Posterior vena cava (tissue), 2 donors: ENCODE data around the gene OR4D2. TPM values are rescaled to one million over a fixed set of nuclear protein-coding genes. Genes with fewer than 3 reads are reported as not detected.

ENCODE experiments used
- DNase-seq: peaks from one replicate; pipeline ENCODE4 v3.0.0-alpha.2; 2020; ENCODE audit warnings: low spot score
- intact Hi-C, 2 donors: fragments of 100-400 bp; cut with DNase I; formaldehyde crosslinking; loops; one replicate each; pipeline versions ENCODE4 v1.14.1 to v1.14.2; 2022 to 2023
- total RNA-seq, 2 donors: library from RNA; stranded (reverse); fragmentation: NEBNext Ultra II Directional; extraction: Animal tissue kit (Norgen Biotek cat#: 25700); gene quantifications; one replicate each; pipeline ENCODE4 v1.2.1, GENCODE V29; 2021
- donor health status: DM: yes; HTN: yes; CAD: no.
- donor health status: DM: yes; HTN: yes; CAD: no.

The OR4D2 gene
- total RNA-seq, 2 donors from 2014 or later, result not detected

DNA sequence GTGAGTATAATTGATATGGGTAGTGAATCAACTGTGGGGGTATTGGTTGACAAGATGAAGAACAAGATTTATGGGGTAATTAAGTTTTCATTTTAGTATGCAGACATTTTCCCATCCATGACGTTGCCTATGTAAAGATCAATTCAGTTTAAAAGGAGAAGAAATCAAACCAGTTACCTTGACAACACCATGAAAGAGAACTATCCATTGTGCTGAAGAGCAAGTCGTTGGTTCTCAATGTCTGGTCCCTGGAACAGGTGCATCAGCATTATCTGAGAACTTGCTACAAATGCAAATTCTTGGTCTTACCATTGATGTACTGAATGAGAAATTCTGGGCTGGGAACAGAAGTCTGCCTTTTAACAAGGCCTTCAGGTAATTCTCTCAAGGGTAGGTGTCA lies 801 bp upstream of the OR4D2 start:
- intact Hi-C loops, result no loop called here

GRCh38 chr17:58170622-58171021 lies 3.8 kb downstream of the OR4D2 start:
- DNase-seq, result no peak

More for the DNA sequence above, 801 bp upstream of the OR4D2 start:
- DNase-seq, result no peak

DNA sequence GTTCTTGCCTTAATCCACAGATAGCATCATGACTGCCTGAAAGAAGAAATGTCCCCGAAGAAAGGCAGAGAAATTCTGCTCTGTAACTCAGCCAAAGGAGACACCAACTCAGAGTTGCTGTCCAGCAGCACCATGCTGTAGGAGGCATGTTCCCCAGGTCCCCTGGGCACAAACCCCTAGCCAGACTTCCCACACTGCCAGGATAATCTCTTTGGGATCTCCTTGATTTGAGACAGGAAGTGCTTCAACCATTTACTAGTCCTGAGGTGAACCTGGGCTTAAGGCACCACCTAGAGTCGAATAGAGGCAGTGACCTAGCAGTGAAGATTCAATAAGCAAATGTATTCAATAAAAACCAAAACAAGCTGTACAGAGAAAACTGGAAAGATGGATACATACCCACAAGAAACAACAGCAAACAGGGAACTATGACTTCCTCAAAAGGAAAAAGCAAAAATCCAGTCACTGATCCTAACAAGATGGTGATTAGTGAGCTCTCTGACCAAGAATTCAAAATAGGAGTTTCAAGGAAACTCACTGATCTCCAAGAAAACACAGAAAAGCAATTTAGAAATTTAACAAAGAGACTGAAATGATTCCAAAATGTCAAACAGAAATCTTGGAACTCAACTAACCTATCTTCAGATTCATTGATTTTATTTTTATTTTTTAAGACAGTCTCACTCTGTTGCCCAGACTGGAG lies 5.7 kb downstream of the OR4D2 start:
- no peak for DNase-seq
- intact Hi-C loops, result no loop called here

More at GRCh38 chr17:58170622-58171021, 3.8 kb downstream of the OR4D2 start:
- intact Hi-C loops, result no loop called here

- DNase-seq, result no peak
- intact Hi-C loops, result no loop called here
Measured at GRCh38 chr17:58174871-58175270, 8.1 kb downstream of the OR4D2 start.

DNA sequence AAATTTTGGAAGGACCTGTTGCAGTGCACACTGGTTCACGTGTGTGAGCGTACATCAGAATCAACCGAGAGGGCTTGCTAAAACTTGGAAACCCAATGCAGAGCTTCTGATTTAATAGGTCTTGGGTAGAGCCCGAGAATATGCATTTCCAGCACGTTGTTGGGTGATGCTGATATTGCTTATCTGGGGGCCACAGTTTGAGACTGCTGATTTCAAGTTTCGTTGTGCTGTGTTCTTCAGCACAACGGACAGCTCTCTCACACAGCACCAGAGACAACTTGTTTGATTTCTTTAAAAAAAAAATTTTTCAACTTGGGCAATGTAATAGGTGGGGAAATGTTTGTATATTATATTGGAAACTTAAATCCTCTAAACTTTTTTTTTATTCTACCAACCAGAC lies 9.4 kb downstream of the OR4D2 start:
- no peak for DNase-seq
- intact Hi-C loops, result no loop called here

GRCh38 chr17:58181796-58182195 lies 15.0 kb downstream of the OR4D2 start:
- intact Hi-C loops, result no loop called here
- DNase-seq, result no peak

DNA sequence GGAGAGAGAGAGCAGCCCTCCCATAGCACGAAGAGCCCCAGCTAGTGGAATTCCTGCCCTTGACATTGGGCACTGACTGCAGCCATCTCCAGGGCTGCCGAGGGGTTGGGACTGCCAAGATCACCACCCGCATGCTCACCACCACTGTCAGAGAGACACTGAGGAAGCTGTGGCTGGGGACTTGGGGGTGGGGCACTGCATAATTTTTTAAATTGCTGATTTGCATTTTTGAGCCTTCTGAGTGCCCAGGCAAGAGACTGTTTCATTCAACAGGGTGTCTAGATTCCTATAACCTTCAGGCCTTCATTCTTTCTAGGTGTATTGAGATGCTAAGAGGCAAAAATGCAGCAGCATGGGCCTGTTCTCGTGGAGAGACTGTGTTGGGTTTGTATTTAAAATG lies 16.7 kb downstream of the OR4D2 start:
- intact Hi-C loops, result no loop called here
- DNase-seq, result no peak

DNA sequence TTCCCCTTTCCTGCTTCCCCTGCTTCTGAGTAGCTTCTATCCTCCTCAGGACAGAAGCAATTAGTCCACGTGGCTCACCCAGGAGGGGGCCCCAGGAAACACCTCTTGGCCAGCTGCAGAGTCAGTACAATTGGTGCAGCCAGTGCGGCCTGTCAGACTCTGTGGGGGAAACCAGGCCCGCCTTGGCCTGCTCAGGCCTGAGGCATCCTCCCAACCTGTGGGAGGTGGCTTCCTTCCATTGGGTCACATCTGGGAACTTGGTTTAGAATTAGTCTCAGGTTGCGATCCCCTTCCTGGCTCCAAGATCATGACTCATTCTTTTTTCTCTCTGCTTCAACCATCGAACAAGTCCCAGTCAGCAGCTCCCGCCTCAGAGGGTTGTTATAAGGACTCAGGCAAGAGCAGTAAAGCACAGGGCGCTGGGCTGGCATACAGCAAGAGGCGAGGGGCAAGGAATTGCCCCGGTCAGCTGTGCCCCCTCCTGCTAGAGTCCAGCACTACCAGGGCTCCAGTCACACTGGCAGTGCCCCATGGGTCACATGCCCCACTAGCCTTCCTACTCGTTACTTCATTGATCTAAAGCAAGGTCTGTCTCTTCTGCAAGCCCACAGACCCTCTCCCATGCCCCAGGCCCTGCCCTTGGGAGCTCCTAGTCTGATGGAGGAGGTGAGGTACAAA lies 17.7 kb downstream of the OR4D2 start:
- intact Hi-C loops, result no loop called here
- DNase-seq, result no peak

- no peak for DNase-seq
- intact Hi-C loops, result no loop called here
Measured at GRCh38 chr17:58184986-58185761, 18.4 kb downstream of the OR4D2 start.

DNA sequence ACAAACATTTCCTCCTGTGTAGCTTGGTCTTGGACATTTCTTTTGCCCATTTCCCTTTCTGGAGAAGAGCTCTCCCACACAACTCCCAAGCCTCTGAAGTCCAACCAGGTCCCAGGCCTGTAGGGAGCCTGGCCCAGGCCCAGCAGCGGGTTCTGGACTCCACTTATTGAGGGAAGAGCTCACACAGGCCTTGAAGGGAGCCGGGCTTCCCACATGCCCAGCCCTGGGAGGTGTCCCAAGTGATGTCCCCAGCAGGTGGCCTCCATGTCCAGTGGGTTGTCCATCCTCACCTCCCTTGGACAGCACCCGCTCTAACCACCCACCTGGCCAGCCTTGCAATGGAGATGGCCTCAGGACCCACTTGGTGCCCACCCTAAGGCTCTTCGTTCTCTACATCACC lies 19.8 kb downstream of the OR4D2 start:
- no peak for DNase-seq
- intact Hi-C loops, result no loop called here

- intact Hi-C loops, result no loop called here
- no peak for DNase-seq
Measured at GRCh38 chr17:58187063-58187462, 20.3 kb downstream of the OR4D2 start.

GRCh38 chr17:58187675-58188074 lies 20.9 kb downstream of the OR4D2 start:
- intact Hi-C loops, result no loop called here
- DNase-seq, result no peak

DNA sequence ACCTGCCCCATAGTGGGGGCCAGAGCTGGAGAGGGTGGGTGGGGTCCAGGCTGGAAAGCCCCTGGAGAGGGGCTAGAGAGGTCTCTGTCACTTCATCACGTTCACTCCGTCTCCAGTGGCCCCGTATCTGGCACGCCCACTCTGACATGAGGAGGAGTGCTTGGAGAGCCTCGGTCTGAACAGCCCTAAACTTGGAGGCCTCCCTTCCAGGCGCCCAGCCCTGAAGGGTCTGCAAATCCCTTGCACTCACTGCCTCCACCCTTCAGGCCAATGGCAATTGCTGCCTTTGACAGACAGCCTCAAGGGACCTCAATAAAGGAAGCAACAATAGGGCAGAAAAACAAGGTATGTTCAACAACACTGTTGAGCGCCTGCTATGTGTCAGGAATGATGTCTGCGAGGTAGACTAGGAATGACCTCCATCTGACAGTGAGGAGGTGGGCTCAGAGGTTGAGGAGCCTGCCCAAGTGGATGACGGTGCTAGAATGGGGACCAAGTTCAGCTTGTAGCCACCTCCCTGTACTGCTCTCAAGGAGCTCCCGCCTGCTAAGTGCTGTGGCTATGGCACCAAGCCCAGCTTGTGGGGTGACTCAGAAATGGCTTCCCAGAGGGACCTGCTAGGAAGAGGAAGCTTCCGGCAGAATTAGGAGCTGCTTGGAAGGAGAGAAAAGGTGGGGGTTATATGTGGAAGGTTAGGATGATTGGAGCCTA lies 22.8 kb downstream of the OR4D2 start:
- intact Hi-C loops, result no loop called here
- DNase-seq, result peak; percentile 91

DNA sequence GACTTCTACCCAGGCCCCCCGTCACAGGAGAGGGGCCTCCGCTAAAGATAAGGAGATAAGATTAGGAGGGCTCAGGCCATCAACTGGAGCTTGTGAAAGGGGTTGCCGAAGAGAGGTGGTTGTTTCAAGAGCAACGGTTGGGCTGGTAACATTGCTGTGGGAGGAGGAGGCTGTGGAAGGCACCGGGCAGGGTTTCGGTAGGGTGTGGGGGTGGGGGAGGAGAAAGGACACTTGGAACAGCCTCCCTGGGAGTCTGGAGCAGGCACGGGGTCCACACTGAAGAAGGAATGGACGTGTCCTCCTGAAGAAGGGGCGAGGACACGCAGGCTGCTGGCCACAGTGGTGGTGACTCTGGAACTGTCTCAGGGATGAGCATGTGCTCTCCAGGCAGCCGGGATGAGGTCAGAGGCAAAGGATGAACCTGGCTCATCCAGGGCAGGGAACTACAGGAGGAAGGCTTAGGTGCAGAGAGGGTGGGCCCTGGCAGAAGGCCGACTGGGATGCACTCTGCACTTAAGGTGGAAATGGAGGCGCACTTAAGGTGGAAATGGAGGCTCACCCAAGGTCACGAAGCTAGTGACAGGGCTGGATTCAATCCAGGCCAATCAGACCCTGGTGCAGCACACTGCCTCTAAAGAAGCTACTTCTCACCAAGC lies 24.6 kb downstream of the OR4D2 start:
- intact Hi-C loops, result no loop called here
- no peak for DNase-seq

GRCh38 chr17:58192612-58193011 lies 25.8 kb downstream of the OR4D2 start, which contains the start of gene EPX:
Gene EPX (plus strand): TSS chr17:58192726. CDS start chr17:58192847, 121 bp downstream.
- intact Hi-C loops, result no loop called here
- no peak for DNase-seq

GRCh38 chr17:58193641-58194255 lies 27.0 kb downstream of the OR4D2 start:
- DNase-seq, result no peak
- intact Hi-C loops, result no loop called here

DNA sequence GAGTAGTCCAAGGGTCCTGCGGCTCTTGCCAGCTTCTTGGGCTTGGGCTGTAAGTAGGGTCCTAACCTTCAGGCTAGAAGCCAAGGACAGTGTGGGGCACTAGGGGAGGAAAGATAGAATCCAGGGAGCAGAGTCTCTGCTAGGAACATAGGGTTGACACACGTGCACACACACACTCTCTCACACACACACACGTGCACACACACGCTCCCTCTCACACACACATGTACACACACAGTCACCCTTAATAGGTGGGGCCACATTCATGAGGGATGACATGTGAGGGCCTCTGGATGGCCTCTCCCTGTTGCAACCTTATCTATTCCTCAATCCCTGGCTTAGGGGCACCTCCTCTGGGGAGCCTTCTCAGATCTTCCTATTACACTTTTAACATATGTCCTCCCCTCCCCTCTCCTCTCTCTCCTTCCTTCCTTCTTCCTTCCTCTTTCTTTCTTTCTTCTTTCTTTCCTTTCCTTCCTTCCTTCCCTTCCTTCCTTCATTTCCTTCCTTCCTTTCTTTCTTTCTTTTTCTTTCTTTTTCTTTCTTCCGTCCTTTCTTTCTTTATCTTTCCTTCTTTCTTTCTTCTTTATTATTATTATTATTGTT lies 28.8 kb downstream of the OR4D2 start:
- intact Hi-C loops, result no loop called here
- DNase-seq, result no peak

GRCh38 chr17:58196610-58197009 lies 29.8 kb downstream of the OR4D2 start:
- no peak for DNase-seq
- intact Hi-C loops, result no loop called here
